GM12875 (cell line): ENCODE measurements around the gene RASSF5.

ENCODE experiments used
- H3K4me3 ChIP-seq: one replicate; pipeline ENCODE4 v1.5.1; 2011; ENCODE audit warnings: low read depth, low read length, control low read depth
- TF ChIP-seq, protein P1 (sequence below): IDR thresholded peaks from 2 replicates; pipeline ENCODE4 v1.5.1; 2011; ENCODE audit warnings: low read depth, mild to moderate bottlenecking, control low read depth, inconsistent platforms, low read length, moderate library complexity, borderline replicate concordance; ENCODE audit not compliant: insufficient read depth

RASSF5 gene

DNA sequence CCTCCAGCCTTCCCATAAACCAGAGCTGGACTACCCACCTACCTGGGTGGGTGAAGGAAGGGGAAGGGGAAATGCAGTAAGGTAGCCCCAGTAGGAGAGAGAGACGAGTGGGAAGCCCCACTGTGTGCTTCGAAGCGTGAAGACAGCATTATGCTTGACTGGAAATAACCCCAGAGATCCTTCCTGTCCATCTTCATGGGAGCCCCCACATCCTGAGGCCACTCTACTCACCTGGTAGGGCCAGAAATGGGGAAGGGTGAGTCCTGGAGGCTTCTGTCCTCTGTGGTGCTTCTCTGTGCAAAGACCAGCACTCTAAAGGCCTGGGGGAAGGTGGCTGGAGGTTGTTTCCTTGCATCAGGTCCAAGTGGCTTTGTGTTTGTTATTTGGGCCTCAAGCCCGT, 10.0 kb upstream of the RASSF5 start:
- H3K4me3 ChIP-seq: no peak overlapping the region
- TF ChIP-seq, protein P1, sequence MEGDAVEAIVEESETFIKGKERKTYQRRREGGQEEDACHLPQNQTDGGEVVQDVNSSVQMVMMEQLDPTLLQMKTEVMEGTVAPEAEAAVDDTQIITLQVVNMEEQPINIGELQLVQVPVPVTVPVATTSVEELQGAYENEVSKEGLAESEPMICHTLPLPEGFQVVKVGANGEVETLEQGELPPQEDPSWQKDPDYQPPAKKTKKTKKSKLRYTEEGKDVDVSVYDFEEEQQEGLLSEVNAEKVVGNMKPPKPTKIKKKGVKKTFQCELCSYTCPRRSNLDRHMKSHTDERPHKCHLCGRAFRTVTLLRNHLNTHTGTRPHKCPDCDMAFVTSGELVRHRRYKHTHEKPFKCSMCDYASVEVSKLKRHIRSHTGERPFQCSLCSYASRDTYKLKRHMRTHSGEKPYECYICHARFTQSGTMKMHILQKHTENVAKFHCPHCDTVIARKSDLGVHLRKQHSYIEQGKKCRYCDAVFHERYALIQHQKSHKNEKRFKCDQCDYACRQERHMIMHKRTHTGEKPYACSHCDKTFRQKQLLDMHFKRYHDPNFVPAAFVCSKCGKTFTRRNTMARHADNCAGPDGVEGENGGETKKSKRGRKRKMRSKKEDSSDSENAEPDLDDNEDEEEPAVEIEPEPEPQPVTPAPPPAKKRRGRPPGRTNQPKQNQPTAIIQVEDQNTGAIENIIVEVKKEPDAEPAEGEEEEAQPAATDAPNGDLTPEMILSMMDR: no peak

DNA sequence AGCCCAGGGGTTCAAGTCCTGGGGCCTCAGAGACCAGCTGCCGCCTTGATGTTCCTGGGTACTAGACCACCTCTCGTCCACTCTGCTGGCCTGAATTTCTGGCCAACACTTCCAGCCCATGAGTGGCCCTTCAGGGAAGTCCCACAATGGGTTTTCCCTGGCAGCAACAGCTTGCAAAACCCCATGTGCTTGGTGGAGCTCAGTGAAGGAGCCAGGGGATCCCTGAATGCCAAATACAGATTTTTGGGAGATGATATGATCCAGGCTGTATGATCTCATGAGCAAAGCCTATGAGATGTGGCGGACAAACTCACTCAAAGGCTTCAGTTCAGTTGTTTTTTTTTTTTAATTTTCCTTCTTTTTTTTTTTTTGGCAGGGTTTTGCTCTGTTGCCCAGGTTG, 9.6 kb upstream of the RASSF5 start:
- TF ChIP-seq, protein P1: no peak
- no peak overlapping the region for H3K4me3 ChIP-seq

DNA sequence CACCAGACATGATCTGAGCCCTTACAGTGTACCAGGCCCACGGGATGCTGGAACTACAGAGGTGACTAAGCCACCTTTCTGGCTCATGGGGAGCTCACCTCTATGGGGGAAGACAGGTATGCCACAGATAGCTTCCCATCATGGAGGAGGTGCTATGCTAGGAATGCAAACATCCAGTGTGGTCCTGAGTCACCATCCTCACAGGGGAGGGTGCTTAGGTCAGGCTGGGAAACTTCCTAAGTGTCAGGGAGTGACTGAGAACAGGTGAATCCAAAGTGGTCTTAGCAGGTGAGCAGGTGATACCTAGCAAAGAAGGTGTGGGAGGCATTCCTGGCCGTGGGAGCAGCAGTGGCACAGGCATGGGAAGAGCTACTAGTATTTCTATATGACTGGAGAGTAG, 8.6 kb upstream of the RASSF5 start:
- H3K4me3 ChIP-seq: no peak overlapping the region
- TF ChIP-seq, protein P1: no peak

DNA sequence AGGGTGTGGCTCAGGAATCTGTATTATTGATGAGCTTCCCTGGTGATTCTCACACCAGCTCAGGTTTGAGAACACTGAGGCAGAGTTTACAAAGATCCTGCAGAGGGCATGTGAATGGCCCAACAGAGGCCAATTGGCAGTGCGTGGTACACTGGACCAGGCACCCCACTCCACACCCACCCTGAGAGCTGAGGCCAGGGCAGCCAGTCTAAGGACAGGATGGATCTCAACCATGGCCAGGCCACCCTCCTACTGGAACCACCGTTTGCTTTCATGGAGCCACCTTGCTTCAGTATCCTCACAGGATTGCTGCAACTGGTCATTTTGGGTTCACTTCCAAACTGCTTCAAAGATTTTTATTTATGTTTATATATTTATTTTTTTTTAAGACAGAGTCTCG, 7.3 kb upstream of the RASSF5 start:
- no peak overlapping the region for H3K4me3 ChIP-seq
- TF ChIP-seq, protein P1: no peak

DNA sequence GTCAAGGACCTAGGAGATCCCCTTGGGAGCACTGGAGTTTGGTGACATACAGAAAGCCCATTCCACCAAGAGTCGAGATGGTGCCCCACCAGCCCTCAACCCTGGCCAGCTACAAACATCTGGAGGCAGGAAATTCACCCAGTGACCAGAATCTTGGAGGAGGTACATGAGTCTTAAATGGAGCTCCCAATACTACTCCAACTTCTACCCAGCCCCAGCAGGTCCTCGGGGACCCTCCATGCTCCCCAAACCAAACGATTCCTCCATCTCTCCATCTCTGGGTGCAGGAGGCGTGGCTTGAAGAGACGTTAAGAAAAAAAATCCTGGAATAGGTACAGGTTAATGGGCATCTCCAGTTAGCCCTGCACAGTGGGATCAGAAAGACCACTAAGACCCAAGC, 5.5 kb upstream of the RASSF5 start:
- no peak overlapping the region for H3K4me3 ChIP-seq

DNA sequence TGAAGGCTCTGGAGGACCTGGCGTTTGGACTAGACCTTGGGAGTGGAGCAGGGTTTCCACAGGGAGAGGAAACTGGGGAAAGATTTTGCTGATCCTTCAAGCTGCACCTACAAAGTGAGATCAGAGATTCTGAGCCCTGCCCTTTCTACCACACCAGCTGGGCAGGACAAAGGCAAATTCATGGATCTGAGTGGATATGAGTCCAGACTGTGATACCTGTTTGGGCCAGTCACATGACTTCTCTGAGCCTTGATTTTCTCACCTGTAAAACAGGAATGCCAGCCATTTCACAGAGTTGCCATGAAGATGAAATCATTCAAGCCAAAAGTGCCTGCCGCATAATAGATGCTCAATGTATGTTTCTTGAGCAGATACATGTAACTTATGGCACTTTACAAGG, 4.9 kb upstream of the RASSF5 start:
- TF ChIP-seq, protein P1: no peak
- no peak overlapping the region for H3K4me3 ChIP-seq

More for the DNA sequence above, 5.5 kb upstream of the RASSF5 start:
- TF ChIP-seq, protein P1: no peak

DNA sequence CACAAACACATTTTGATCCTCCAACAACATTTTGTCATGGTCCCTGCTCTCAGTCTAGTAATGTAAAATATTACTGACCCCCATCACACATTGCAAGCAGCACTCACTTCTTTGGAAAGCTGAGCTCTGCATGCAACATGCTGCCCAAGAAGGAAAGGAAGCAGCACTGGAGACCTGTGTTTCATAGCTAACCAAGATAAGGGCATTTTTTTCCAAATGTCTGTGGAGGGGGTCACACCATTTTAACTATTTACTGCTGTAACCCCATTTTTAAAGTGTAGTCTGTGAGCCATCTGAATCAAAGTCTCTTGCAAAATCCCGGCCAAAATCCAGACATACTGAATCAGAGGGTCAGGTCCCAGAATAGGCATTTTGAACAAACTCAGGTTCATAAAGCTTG, 4.5 kb upstream of the RASSF5 start:
- H3K4me3 ChIP-seq: no peak overlapping the region
- TF ChIP-seq, protein P1: no peak
